Activated naive CD4-positive, alpha-beta T cell treated with anti-CD3 and anti-CD28 coated beads, Interleukin-2, amount 10 ng/mL, durations not matched to agents 7 days and 5 days (primary cell): ENCODE data around the gene SUMO4.

Experiments used
- CTCF ChIA-PET: fragments of 350-600 bp; sonication (Branson Sonifier 250); formaldehyde crosslinking; loops from one replicate; lab custom pipeline; 2021; ENCODE audit warnings: antibody characterized with exemption; lab: Charles Lee
- DNase-seq: peaks from one replicate; pipeline ENCODE4 v3.0.0-alpha.2; 2020
- H3K27ac Mint-ChIP-seq: one replicate; pipeline ENCODE4 v1.8.0; 2021; ENCODE audit warnings: mild to moderate bottlenecking, moderate library complexity, mixed read lengths
- H3K27me3 Mint-ChIP-seq: one replicate; pipeline ENCODE4 v1.8.0; 2021; ENCODE audit warnings: mild to moderate bottlenecking, mixed read lengths
- H3K36me3 Mint-ChIP-seq: one replicate; pipeline ENCODE4 v1.8.0; 2021; ENCODE audit warnings: mixed read lengths
- H3K4me1 Mint-ChIP-seq: one replicate; pipeline ENCODE4 v1.8.0; 2021; ENCODE audit warnings: mixed read lengths
- H3K4me3 Mint-ChIP-seq: one replicate; pipeline ENCODE4 v1.8.0; 2021; ENCODE audit warnings: mild to moderate bottlenecking, moderate library complexity, mixed read lengths
- H3K9me3 Mint-ChIP-seq: one replicate; pipeline ENCODE4 v1.8.0; 2021; ENCODE audit warnings: mixed read lengths

The SUMO4 gene

GRCh38 chr6:149403534-149403933 lies 3.5 kb downstream of the SUMO4 start:
- Mint-ChIP-seq H3K4me3 (peak overlapping the region; percentile 26), H3K27me3 (no peaks in the 10 kb centered on the region), H3K9me3 (no peaks in the 10 kb centered on the region), H3K4me1 (peaks cover 25% of the 10 kb centered on the region), H3K27ac (peak overlapping the region; percentile 52), H3K36me3 (peaks cover 67% of the 10 kb centered on the region)
- CTCF ChIA-PET, result no interaction called here
- DNase-seq, result no peak

- Mint-ChIP-seq H3K4me1 (peaks cover 21% of the 10 kb centered on the region), H3K27me3 (no peaks in the 10 kb centered on the region), H3K4me3 (no peak overlapping the region), H3K27ac (peak overlapping the region; percentile 40), H3K9me3 (no peaks in the 10 kb centered on the region), H3K36me3 (peaks cover 70% of the 10 kb centered on the region)
- CTCF ChIA-PET, result interaction anchor here (1.9 kb wide), 1 partner anchor 378 kb away, joined by 6 read pairs; no protein-coding TSS in a partner anchor
- no peak for DNase-seq
Observed at GRCh38 chr6:149405823-149406765, 6.0 kb downstream of the SUMO4 start.

GRCh38 chr6:149409617-149410016 lies 9.6 kb downstream of the SUMO4 start:
- Mint-ChIP-seq H3K4me1 (peaks cover 14% of the 10 kb centered on the region), H3K4me3 (no peak overlapping the region), H3K36me3 (peaks cover 67% of the 10 kb centered on the region), H3K27me3 (no peaks in the 10 kb centered on the region), H3K27ac (peak overlapping the region; percentile 49), H3K9me3 (no peaks in the 10 kb centered on the region)
- CTCF ChIA-PET, result no interaction called here
- no peak for DNase-seq

- H3K36me3 Mint-ChIP-seq, result peaks cover 65% of the 10 kb centered on the region
Observed at GRCh38 chr6:149410557-149410956, 10.5 kb downstream of the SUMO4 start.

GRCh38 chr6:149414009-149414408 lies 13.9 kb downstream of the SUMO4 start:
- no peak for DNase-seq
- Mint-ChIP-seq H3K27ac (peak overlapping the region; percentile 17), H3K9me3 (peaks cover 2% of the 10 kb centered on the region), H3K4me3 (no peak overlapping the region), H3K27me3 (no peaks in the 10 kb centered on the region), H3K4me1 (peaks cover 6% of the 10 kb centered on the region), H3K36me3 (peaks cover 68% of the 10 kb centered on the region)
- CTCF ChIA-PET, result interaction anchor here (0.8 to 1.5 kb wide), 4 partner anchors 17 to 384 kb away, joined by 3 to 4 read pairs (median 4); no protein-coding TSS in a partner anchor

More at GRCh38 chr6:149410557-149410956, 10.5 kb downstream of the SUMO4 start:
- no peaks in the 10 kb centered on the region for H3K27me3 Mint-ChIP-seq
- no peak for DNase-seq
- peak overlapping the region; percentile 14 for H3K27ac Mint-ChIP-seq
- H3K4me1 Mint-ChIP-seq, result peaks cover 10% of the 10 kb centered on the region
- peaks cover under 1% of the 10 kb centered on the region for H3K9me3 Mint-ChIP-seq
- CTCF ChIA-PET, result interaction anchor here (0.6 to 1.3 kb wide), 4 partner anchors 16 to 382 kb away, joined by 3 to 4 read pairs (median 3); no protein-coding TSS in a partner anchor
- no peak overlapping the region for H3K4me3 Mint-ChIP-seq

GRCh38 chr6:149414821-149415220 lies 14.8 kb downstream of the SUMO4 start:
- peaks cover 6% of the 10 kb centered on the region for H3K4me1 Mint-ChIP-seq
- DNase-seq, result no peak
- CTCF ChIA-PET, result interaction anchor here (0.8 kb wide), 1 partner anchor 385 kb away, joined by 3 read pairs; no protein-coding TSS in a partner anchor
- H3K27me3 Mint-ChIP-seq, result no peaks in the 10 kb centered on the region
- no peak overlapping the region for H3K27ac Mint-ChIP-seq
- H3K9me3 Mint-ChIP-seq, result peaks cover 2% of the 10 kb centered on the region
- no peak overlapping the region for H3K4me3 Mint-ChIP-seq
- H3K36me3 Mint-ChIP-seq, result peaks cover 61% of the 10 kb centered on the region

GRCh38 chr6:149419696-149420404 lies 19.8 kb downstream of the SUMO4 start:
- H3K27me3 Mint-ChIP-seq, result no peaks in the 10 kb centered on the region
- CTCF ChIA-PET, result interaction anchor here (1.0 to 2.1 kb wide), 4 partner anchors 12 to 338 kb away, joined by 3 to 13 read pairs (median 3); no protein-coding TSS in a partner anchor
- peaks cover 2% of the 10 kb centered on the region for H3K9me3 Mint-ChIP-seq
- H3K4me1 Mint-ChIP-seq, result peaks cover 6% of the 10 kb centered on the region
- H3K4me3 Mint-ChIP-seq, result no peak overlapping the region
- H3K36me3 Mint-ChIP-seq, result peaks cover 20% of the 10 kb centered on the region
- no peak for DNase-seq
- H3K27ac Mint-ChIP-seq, result no peak overlapping the region

GRCh38 chr6:149421132-149421531 lies 21.1 kb downstream of the SUMO4 start:
- DNase-seq, result no peak
- no peak overlapping the region for H3K4me3 Mint-ChIP-seq
- peaks cover 9% of the 10 kb centered on the region for H3K36me3 Mint-ChIP-seq
- CTCF ChIA-PET, result interaction anchor here (1.0 to 2.1 kb wide), 3 partner anchors 9 to 341 kb away, joined by 3 to 13 read pairs (median 3); no protein-coding TSS in a partner anchor
- H3K27me3 Mint-ChIP-seq, result no peaks in the 10 kb centered on the region
- peaks cover 6% of the 10 kb centered on the region for H3K4me1 Mint-ChIP-seq
- no peak overlapping the region for H3K27ac Mint-ChIP-seq
- no peaks in the 10 kb centered on the region for H3K9me3 Mint-ChIP-seq

GRCh38 chr6:149422581-149422980 lies 22.5 kb downstream of the SUMO4 start:
- Mint-ChIP-seq H3K9me3 (no peaks in the 10 kb centered on the region), H3K27ac (no peak overlapping the region), H3K4me1 (peaks cover 6% of the 10 kb centered on the region), H3K36me3 (peaks cover 5% of the 10 kb centered on the region), H3K4me3 (no peak overlapping the region), H3K27me3 (no peaks in the 10 kb centered on the region)
- no peak for DNase-seq
- CTCF ChIA-PET, result interaction anchor here (1.0 kb wide), 1 partner anchor 396 kb away, joined by 3 read pairs; no protein-coding TSS in a partner anchor

- no peaks in the 10 kb centered on the region for H3K36me3 Mint-ChIP-seq
- H3K4me3 Mint-ChIP-seq, result no peak overlapping the region
- DNase-seq, result no peak
- H3K27me3 Mint-ChIP-seq, result no peaks in the 10 kb centered on the region
- no peak overlapping the region for H3K27ac Mint-ChIP-seq
- CTCF ChIA-PET, result interaction anchor here (1.1 to 1.3 kb wide), 3 partner anchors 8 to 395 kb away, joined by 3 to 5 read pairs (median 4); no protein-coding TSS in a partner anchor
- H3K4me1 Mint-ChIP-seq, result peaks cover 7% of the 10 kb centered on the region
- no peaks in the 10 kb centered on the region for H3K9me3 Mint-ChIP-seq
Observed at GRCh38 chr6:149423964-149424440, 23.9 kb downstream of the SUMO4 start.

GRCh38 chr6:149425224-149425623 lies 25.2 kb downstream of the SUMO4 start:
- Mint-ChIP-seq H3K36me3 (no peaks in the 10 kb centered on the region), H3K4me1 (peaks cover 15% of the 10 kb centered on the region), H3K27ac (no peak overlapping the region), H3K9me3 (no peaks in the 10 kb centered on the region), H3K27me3 (no peaks in the 10 kb centered on the region), H3K4me3 (no peak overlapping the region)
- CTCF ChIA-PET, result interaction anchor here (1.0 to 1.3 kb wide), 3 partner anchors 335 to 396 kb away, joined by 3 to 4 read pairs (median 3); no protein-coding TSS in a partner anchor
- no peak for DNase-seq

- Mint-ChIP-seq H3K4me3 (no peak overlapping the region), H3K27ac (no peak overlapping the region), H3K4me1 (peaks cover 18% of the 10 kb centered on the region), H3K9me3 (no peaks in the 10 kb centered on the region), H3K36me3 (no peaks in the 10 kb centered on the region), H3K27me3 (no peaks in the 10 kb centered on the region)
- DNase-seq, result no peak
- CTCF ChIA-PET, result interaction anchor here (1.0 to 1.4 kb wide), 3 partner anchors 338 to 397 kb away, joined by 3 to 4 read pairs (median 4); no protein-coding TSS in a partner anchor
Observed at GRCh38 chr6:149425754-149426153, 25.7 kb downstream of the SUMO4 start.

- CTCF ChIA-PET, result interaction anchor here (1.0 to 10.2 kb wide), 5 partner anchors 88 to 400 kb away, joined by 3 to 213 read pairs (median 4); no protein-coding TSS in a partner anchor
- Mint-ChIP-seq H3K4me1 (peaks cover 22% of the 10 kb centered on the region), H3K27ac (no peak overlapping the region), H3K4me3 (no peak overlapping the region), H3K27me3 (no peaks in the 10 kb centered on the region), H3K36me3 (no peaks in the 10 kb centered on the region), H3K9me3 (no peaks in the 10 kb centered on the region)
- DNase-seq, result no peak
Observed at GRCh38 chr6:149428606-149429005, 28.5 kb downstream of the SUMO4 start.
